ENCODE results near the gene SNN. TPM values are rescaled to one million over a fixed set of nuclear protein-coding genes. Genes with fewer than 3 reads are reported as not detected.

Gene SNN
- total and polyA plus RNA-seq, 9 of the 15 experiments (the other 6 are each of a cell fraction or from before 2014, with no cell fraction given) = 0.07 to 2.9 (median 1.9) TPM

- TF ChIP-seq MYBL2 (IDR thresholded peaks at IDR 0.05; ENCODE audit: low read depth) (peak; percentile 16; the same call in 1 of the 2 replicates), MYBL2 (CRISPR knock-in tag; IDR thresholded peaks at IDR 0.05; ENCODE audit: borderline replicate concordance) (no peak), ELF4 (CRISPR knock-in tag; IDR thresholded peaks at IDR 0.05) (peak; percentile 52; the same call in 1 of the 2 replicates)
Measured at GRCh38 chr16:11639008-11639562, 29.2 kb upstream of the SNN start (continued).

DNA sequence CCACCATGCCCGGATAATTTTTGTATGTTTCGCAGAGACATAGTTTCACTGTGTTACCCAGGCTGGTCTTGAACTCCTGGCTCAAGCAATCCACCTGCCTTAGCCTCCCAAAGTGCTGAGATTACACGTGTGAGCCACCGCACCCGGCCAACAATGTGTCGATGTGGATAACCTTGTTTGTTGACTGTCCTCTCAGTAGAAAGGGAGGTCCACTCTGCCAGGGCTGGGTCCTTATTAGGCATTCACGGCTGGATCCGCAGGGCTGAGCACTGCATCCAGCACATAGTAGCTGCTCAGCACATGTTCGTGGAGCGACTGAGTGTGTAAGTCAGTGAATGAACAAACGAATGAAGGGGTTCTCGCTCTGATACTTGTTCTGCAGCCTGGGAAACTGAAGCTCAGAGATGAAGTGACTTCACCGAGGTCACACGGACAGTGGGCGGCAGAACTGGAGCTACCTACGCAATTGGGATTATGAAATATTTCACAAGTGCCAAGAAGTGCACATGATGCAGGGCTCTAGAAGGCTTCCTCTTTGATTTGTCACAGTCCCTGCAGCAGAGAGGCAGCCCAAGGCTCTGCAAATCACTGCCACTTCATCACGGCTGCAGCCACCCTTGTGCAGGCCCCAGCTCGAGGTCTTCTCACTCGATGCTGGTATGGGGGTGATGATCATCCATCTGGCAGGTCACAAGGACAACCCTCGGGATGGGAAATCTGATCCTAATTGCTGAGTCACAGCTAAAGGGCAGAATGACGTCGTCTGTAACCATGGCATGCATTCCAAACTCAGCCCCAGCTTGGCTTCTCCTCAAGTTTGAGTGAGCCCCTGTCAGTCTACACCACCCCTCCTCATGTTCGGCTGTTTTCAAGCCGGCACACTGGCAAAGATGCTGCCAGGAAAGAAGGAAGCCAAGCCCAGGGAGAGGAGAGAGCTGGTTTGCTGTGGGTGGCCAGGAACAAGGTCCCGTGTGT is 28.0 kb upstream of the SNN start:
- Histone ChIP-seq H3K79me2 (ENCODE audit: control insufficient read depth, insufficient read depth, low read length) (no peaks in the 10 kb centered on the region), H3K9ac (ENCODE audit: insufficient read depth in 1 of 2, low read depth in 2 of 2, low read length in 2 of 2) (peak overlapping the region in 1 of 2 experiments; percentile 17; a peak in 2 of 4 replicates), H4K20me1 (replicated peaks; ENCODE audit: control insufficient read depth, insufficient read depth, low read length) (0 out of 2 replicates have a peak, but pooled peaks cover 6% of the 10 kb centered on the region), H2AFZ (ENCODE audit: low read depth, low read length) (no peak overlapping the region), H3K9me1 (ENCODE audit: control insufficient read depth, insufficient read depth, low read length) (no peaks in the 10 kb centered on the region), H3K27ac (ENCODE audit: extremely low read depth, low read depth, low read length) (no peak overlapping the region), H3K4me3 (no peak overlapping the region), H3K4me1 (replicated peaks in 1 of 2; ENCODE audit: control insufficient read depth in 2 of 2, insufficient read depth in 2 of 2, low read length in 2 of 2) (peaks cover 0 to 10% of the 10 kb centered on the region in 2 experiments; a peak in 3 of 5 replicates), H3K4me2 (ENCODE audit: insufficient read depth, low read length) (no peak overlapping the region), H3K36me3 (ENCODE audit: control insufficient read depth, insufficient read depth, low read length) (no peaks in the 10 kb centered on the region), H3K27me3 (ENCODE audit: control insufficient read depth in 2 of 2, insufficient read depth in 2 of 2, low read length in 2 of 2) (peaks cover 6 to 45% of the 10 kb centered on the region in 2 experiments; a peak in 4 of 5 replicates), H3K9me3 (replicated peaks; ENCODE audit: control insufficient read depth, insufficient read depth, low read depth, low read length) (no peaks in the 10 kb centered on the region)
- in situ Hi-C loops (cut with MboI) = no loop called here
- WGBS (ENCODE audit: insufficient coverage, low coverage, missing lambda C conversion rate) = 9% methylated on average over 25 of the region's 25 CpGs
- intact Hi-C loops (cut with micrococcal nuclease) = no loop called here
- CTCF ChIA-PET (ENCODE audit: low intra/inter-chr PET ratio) = interaction anchor here (1.4 to 3.1 kb wide), 2 partner anchors 108 to 232 kb away, joined by 6 to 20 read pairs; no protein-coding TSS in a partner anchor
- FAIRE-seq (no peak), DNase-seq (ENCODE audit: extremely low read depth in 1 of 4, low spot score in 3 of 4) (peak in 3 of 4 experiments; percentile 10 to 23 (median 22)), ATAC-seq (peak; percentile 46)
- POLR2A ChIA-PET = interaction anchor here (1.0 kb wide), 1 partner anchor 9 kb away, joined by 4 read pairs; no protein-coding TSS in a partner anchor
- no TSS peak for BruUV-seq (replicated peaks)
- TF ChIP-seq, protein P1, sequence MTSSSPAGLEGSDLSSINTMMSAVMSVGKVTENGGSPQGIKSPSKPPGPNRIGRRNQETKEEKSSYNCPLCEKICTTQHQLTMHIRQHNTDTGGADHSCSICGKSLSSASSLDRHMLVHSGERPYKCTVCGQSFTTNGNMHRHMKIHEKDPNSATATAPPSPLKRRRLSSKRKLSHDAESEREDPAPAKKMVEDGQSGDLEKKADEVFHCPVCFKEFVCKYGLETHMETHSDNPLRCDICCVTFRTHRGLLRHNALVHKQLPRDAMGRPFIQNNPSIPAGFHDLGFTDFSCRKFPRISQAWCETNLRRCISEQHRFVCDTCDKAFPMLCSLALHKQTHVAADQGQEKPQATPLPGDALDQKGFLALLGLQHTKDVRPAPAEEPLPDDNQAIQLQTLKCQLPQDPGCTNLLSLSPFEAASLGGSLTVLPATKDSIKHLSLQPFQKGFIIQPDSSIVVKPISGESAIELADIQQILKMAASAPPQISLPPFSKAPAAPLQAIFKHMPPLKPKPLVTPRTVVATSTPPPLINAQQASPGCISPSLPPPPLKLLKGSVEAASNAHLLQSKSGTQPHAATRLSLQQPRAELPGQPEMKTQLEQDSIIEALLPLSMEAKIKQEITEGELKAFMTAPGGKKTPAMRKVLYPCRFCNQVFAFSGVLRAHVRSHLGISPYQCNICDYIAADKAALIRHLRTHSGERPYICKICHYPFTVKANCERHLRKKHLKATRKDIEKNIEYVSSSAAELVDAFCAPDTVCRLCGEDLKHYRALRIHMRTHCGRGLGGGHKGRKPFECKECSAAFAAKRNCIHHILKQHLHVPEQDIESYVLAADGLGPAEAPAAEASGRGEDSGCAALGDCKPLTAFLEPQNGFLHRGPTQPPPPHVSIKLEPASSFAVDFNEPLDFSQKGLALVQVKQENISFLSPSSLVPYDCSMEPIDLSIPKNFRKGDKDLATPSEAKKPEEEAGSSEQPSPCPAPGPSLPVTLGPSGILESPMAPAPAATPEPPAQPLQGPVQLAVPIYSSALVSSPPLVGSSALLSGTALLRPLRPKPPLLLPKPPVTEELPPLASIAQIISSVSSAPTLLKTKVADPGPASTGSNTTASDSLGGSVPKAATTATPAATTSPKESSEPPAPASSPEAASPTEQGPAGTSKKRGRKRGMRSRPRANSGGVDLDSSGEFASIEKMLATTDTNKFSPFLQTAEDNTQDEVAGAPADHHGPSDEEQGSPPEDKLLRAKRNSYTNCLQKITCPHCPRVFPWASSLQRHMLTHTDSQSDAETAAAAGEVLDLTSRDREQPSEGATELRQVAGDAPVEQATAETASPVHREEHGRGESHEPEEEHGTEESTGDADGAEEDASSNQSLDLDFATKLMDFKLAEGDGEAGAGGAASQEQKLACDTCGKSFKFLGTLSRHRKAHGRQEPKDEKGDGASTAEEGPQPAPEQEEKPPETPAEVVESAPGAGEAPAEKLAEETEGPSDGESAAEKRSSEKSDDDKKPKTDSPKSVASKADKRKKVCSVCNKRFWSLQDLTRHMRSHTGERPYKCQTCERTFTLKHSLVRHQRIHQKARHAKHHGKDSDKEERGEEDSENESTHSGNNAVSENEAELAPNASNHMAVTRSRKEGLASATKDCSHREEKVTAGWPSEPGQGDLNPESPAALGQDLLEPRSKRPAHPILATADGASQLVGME (CRISPR knock-in tag; IDR thresholded peaks at IDR 0.05) = peak; percentile 52; the same call in 1 of the 2 replicates
- TF ChIP-seq ZNF57 (CRISPR knock-in tag; IDR thresholded peaks at IDR 0.05) (no peak), POLR2G (IDR thresholded peaks at IDR 0.05; ENCODE audit: low read depth, low read length) (no peak), MAFF (IDR thresholded peaks at IDR 0.05; ENCODE audit: low read length) (peak; percentile 61; the same call in 1 of the 2 replicates), TFAM (CRISPR knock-in tag; conservative IDR thresholded peaks at IDR 0.05) (no peak), BHLHE40 (IDR thresholded peaks at IDR 0.05; ENCODE audit: low read length) (peak; percentile 73), POLR2B (IDR thresholded peaks at IDR 0.05; ENCODE audit: low read depth, partially characterized antibody) (no peak)
- TF ChIP-seq, protein P2, sequence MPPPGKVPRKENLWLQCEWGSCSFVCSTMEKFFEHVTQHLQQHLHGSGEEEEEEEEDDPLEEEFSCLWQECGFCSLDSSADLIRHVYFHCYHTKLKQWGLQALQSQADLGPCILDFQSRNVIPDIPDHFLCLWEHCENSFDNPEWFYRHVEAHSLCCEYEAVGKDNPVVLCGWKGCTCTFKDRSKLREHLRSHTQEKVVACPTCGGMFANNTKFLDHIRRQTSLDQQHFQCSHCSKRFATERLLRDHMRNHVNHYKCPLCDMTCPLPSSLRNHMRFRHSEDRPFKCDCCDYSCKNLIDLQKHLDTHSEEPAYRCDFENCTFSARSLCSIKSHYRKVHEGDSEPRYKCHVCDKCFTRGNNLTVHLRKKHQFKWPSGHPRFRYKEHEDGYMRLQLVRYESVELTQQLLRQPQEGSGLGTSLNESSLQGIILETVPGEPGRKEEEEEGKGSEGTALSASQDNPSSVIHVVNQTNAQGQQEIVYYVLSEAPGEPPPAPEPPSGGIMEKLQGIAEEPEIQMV (tag; conservative IDR thresholded peaks at IDR 0.05; ENCODE audit: low read depth) = no peak

Measured in K562 (cell line).